GM18505 (cell line): ENCODE results near the gene POU3F2.
A peak's percentile ranks its signal among the peaks of the same experiment; 100 is the strongest.

ENCODE experiments used
- ATAC-seq: cut with Tn5 transposase; IDR thresholded peaks from one replicate; pipeline ENCODE4 v1.9.1; 2021; ENCODE audit not compliant: unreplicated experiment
- POLR2A ChIP-seq: IDR thresholded peaks from 4 replicates; pipeline ENCODE4 v1.6.1; 2011; ENCODE audit warnings: borderline replicate concordance; ENCODE audit not compliant: insufficient read depth, insufficient read length; ENCODE audit errors: extremely low read depth

POU3F2 gene

GRCh38 chr6:98834060-98835031, at the start of gene POU3F2:
TSS of gene POU3F2 (plus strand) at chr6:98834574. CDS start at chr6:98834874, 300 bp downstream.
- peak; percentile 76 for ATAC-seq
- TF ChIP-seq POLR2A = no peak

- no peak for ATAC-seq
- TF ChIP-seq POLR2A = no peak
Observed at GRCh38 chr6:98787435-98787834, 46.9 kb upstream of the POU3F2 start.

DNA sequence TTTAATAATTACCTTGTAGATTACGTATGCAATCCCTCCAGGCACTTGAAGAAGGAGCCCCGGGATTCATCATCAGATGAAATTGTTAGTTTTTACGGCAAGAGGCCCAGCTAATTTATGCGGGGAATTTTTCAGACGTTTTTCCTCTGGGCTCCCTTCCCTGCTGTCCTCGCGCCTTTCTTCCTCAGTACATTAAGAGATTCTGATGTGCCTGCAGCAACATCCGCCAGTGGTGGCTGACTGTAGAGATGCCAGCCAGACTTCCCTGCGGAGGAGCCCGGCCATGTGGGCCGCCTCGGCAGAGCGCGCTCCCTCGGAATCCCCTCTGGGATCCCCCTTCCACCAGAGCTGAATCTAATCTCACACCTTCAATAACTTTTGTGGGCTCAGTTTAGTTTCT, 46.4 kb upstream of the POU3F2 start:
- no peak for ATAC-seq
- no peak for TF ChIP-seq POLR2A

DNA sequence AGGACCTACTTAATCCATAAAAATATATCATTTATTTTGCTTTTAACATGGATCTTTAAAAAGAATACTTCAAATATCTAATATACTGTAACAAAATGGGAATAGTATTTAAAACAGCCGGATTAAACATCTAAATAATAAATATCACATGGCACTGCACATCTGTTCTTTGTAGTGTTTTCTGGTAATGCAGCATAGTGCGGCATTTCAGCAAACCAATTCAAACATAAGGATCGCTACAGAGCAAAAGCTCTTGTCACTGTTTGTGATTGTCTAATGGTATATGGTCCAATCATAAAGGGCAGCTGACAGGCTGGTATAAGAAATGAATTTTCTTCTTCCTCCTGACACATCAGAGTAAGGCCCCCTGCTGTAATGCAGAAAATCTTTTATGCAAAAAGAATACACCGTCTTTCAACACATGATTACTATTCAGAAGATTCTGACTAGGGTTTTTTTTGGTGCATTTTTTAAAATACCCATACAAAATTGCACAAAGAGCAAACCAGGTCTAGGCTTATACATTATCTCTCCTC, 40.0 kb upstream of the POU3F2 start:
- no peak for TF ChIP-seq POLR2A
- no peak for ATAC-seq

- no peak for TF ChIP-seq POLR2A
- ATAC-seq = no peak
Observed at GRCh38 chr6:98797217-98797994, 37.0 kb upstream of the POU3F2 start.

DNA sequence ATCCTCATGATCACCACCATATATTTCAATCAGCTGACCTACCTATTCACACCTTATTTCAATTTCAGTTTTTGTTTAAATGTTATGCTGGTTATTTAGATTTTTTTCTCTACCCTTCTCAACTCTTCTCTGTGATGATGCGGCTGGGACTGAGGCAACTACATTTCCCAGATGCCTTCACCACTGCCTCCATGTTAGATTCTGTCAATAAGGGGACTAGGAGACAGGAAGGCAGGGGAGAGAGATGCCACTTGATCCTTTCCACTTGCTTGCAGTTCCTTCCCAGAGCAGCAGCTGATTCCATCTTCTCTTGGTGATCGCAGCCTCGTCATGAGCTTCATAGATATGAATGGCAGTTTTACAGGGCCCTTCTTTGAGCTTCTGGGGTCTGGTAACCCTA, 33.5 kb upstream of the POU3F2 start:
- no peak for ATAC-seq
- no peak for TF ChIP-seq POLR2A

DNA sequence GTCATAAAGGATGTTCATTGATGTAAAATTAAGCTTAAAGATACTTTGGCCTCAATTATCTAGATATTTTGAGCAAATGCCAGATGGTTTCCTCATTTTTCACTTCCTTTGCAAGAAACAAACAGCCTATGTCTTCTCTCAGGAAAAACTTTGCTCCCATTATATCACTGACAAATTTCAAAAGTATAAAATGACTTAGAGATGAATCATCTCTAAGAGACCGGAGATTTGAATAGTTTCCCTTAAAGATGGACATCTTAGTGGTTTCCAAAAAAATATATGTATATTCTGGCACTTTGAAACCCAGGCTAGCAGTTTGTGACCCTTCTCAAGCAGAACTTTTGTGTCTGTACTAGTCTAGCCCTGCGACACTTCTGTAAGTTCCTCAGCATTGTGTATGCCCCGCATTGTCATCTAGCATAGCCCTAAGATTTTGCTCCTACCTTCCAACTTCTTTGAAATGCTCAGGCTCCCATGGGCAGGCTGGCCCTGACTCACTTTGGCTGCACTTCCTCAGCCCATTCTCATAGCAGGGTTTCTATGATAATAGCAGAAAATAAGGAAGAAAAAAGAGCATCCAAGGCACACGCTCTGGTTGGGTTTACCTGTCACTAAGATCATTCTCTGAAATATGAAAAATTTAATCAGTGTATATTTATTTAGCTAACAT, 25.7 kb upstream of the POU3F2 start:
- no peak for ATAC-seq
- no peak for TF ChIP-seq POLR2A

GRCh38 chr6:98812220-98812619, 22.2 kb upstream of the POU3F2 start:
- ATAC-seq = no peak
- TF ChIP-seq POLR2A = no peak

- no peak for TF ChIP-seq POLR2A
- ATAC-seq = no peak
Observed at GRCh38 chr6:98816799-98817198, 17.6 kb upstream of the POU3F2 start.

DNA sequence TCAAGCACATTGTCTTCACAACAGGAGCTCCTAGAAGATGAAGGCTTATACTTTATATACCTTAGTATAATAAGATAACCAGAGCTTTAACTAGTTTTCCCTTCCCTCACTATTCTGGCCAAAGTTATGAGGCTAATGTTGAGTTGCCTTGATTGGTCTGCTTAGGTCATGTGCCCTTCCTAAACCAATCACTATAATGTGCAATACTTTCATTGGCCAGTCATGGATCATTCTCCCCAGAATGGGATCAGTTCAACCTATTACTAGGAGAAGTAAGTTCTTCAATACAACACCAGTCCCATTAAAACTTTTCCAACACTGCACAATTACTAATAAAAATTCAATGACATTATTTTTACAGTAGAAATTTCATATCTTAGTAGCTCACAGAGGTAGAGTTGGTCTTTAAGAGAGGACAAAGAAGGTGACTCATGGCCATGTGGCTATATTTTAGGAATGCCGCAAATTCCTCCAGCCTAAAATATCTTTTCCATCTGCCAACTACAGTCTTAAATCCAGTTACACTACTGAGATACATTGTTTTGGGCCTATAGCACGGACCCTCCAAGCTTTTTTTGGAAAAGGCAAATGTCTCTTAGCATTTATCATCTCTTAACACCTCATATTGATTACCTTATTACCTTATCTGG, 12.5 kb upstream of the POU3F2 start:
- no peak for ATAC-seq
- no peak for TF ChIP-seq POLR2A

DNA sequence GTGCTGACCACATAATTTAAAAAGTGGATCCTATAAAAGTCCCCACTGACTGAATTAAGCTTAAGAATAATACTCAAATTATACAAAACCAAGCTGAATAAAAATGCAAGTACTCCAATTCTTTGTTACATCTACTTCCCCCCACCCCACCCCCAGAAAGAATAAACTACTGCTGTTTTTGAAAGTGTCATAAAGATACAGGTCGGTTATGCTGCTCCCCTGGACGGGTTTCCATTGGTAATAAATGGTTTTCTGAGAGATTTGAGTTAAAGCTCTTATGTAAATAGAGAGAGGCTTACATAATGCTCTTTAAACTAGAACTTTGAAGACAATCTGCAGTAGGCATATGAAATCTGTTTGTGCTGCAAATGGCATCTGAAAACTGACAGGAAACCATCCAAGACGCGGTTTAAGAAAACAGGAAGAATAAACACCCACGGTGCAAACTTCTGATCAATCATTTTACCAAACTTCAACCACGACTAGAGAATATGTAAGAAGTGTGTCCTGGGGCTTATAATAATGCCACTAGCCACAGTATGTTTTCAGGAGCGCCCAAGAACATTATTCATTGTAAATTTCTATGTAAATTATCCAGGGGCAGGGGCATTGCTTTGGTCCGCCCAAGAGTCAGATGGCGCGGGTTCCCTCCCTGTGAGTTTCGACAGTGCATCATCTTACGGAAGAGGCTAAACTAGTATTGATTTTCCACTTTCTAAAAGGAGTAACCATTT, 10.8 kb upstream of the POU3F2 start:
- ATAC-seq = no peak
- TF ChIP-seq POLR2A = no peak
